ENCODE results near the gene RPA1.

DNA sequence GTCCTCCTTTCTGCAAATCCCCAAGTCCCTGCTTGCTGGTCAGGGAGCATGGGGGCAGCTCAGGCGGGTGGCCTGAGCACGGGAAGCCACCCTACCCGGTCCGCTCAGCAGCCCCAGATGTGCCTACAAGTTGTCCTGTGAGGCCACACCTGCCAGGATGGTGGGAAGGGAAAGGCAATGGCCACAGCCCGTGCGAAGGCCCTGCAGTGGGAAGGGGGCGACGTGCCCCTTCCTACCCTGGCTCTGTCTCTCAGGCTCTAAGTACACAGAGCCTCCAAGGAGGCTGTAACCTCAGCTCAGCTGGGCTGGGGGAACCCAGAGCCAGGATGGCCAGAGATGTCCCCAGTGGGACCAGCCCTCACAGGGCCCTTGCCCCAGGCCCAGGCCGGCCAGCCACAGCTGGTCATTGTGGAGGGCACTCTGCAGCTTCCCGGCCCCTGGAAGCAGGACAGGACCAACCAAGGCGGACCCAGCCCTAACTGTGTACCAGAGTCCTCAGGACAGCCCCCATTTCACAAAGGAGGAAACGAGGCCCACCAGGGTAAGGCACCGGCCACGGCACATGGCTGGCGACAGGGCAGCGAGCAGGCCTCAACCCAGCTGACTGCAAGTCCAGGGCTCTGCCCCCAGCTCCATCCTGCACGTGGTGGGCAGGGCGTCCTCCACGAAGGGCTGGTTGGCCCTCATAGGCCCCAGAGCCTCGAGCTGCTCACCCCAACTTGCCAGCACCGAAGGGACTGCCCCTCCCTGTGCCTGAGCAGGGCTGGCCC, 113.0 kb downstream of the RPA1 start:
- TF ChIP-seq, protein P1, sequence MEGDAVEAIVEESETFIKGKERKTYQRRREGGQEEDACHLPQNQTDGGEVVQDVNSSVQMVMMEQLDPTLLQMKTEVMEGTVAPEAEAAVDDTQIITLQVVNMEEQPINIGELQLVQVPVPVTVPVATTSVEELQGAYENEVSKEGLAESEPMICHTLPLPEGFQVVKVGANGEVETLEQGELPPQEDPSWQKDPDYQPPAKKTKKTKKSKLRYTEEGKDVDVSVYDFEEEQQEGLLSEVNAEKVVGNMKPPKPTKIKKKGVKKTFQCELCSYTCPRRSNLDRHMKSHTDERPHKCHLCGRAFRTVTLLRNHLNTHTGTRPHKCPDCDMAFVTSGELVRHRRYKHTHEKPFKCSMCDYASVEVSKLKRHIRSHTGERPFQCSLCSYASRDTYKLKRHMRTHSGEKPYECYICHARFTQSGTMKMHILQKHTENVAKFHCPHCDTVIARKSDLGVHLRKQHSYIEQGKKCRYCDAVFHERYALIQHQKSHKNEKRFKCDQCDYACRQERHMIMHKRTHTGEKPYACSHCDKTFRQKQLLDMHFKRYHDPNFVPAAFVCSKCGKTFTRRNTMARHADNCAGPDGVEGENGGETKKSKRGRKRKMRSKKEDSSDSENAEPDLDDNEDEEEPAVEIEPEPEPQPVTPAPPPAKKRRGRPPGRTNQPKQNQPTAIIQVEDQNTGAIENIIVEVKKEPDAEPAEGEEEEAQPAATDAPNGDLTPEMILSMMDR (conservative IDR thresholded peaks at IDR 0.05; ENCODE audit: low read depth, low read length), result no peak
- TF ChIP-seq EZH2phosphoT487 (IDR thresholded peaks at IDR 0.05; ENCODE audit: borderline replicate concordance, low read length) (no peak), EZH2 (IDR thresholded peaks at IDR 0.05; ENCODE audit: low read length, unreplicated experiment) (no peak)

Data from PC-3 (cell line).